Neuronal stem cell (in vitro differentiated cells): ENCODE results near the gene MICALL2.

Experiments used
- DNase-seq: peaks from one replicate; pipeline ENCODE4 v3.0.0-alpha.2; 2013; ENCODE audit warnings: low spot score
- H2AFZ ChIP-seq: one replicate; pipeline ENCODE4 v1.6.1; 2013; ENCODE audit warnings: mild to moderate bottlenecking, low read length, inconsistent platforms
- H2AK5ac ChIP-seq: 2 replicates; pipeline ENCODE4 v1.6.1; 2013; ENCODE audit warnings: low read depth, mild to moderate bottlenecking, inconsistent platforms, low read length, moderate library complexity, mixed read lengths
- H2BK120ac ChIP-seq: 2 replicates; pipeline ENCODE4 v1.6.1; 2013; ENCODE audit warnings: low read depth, mild to moderate bottlenecking, inconsistent platforms, low read length, moderate library complexity, mixed read lengths
- H2BK12ac ChIP-seq: one replicate; pipeline ENCODE4 v1.6.1; 2013; ENCODE audit warnings: low read length, inconsistent platforms
- H2BK15ac ChIP-seq: 2 replicates; pipeline ENCODE4 v1.6.1; 2013; ENCODE audit warnings: mild to moderate bottlenecking, low read length, inconsistent platforms, mixed read lengths
- H2BK5ac ChIP-seq: one replicate; pipeline ENCODE4 v1.6.1; 2013; ENCODE audit warnings: inconsistent platforms, mild to moderate bottlenecking, low read length, moderate library complexity
- H3K14ac ChIP-seq: one replicate; pipeline ENCODE4 v1.6.1; 2013; ENCODE audit warnings: low read length, inconsistent platforms
- H3K18ac ChIP-seq: 2 replicates; pipeline ENCODE4 v1.6.1; 2013; ENCODE audit warnings: low read length, inconsistent platforms
- H3K23ac ChIP-seq: 2 replicates; pipeline ENCODE4 v1.6.1; 2013; ENCODE audit warnings: low read depth, mild to moderate bottlenecking, mixed read lengths, low read length, inconsistent platforms; ENCODE audit not compliant: poor library complexity
- H3K27ac ChIP-seq: replicated peaks from 3 replicates; pipeline ENCODE4 v1.5.1; 2013; ENCODE audit warnings: low read length, inconsistent platforms
- H3K27me3 ChIP-seq, 3 experiments: 2 replicates each; pipeline ENCODE4 v1.6.1; 2013; ENCODE audit warnings: low read length in 3 of 3, mild to moderate bottlenecking in 2 of 3, inconsistent platforms in 1 of 3, low read depth in 1 of 3, mixed read lengths in 1 of 3, moderate library complexity in 1 of 3; ENCODE audit not compliant: control insufficient read depth in 3 of 3, insufficient read depth in 3 of 3
- H3K36me3 ChIP-seq, 2 donors: replicated peaks in 1 of 2; 2 replicates each; pipeline ENCODE4 v1.6.1; 2013; ENCODE audit warnings: low read length in 2 of 2; ENCODE audit not compliant: control insufficient read depth in 2 of 2, insufficient read depth in 2 of 2
- H3K4ac ChIP-seq: 2 replicates; pipeline ENCODE4 v1.6.1; 2013; ENCODE audit warnings: inconsistent platforms, mild to moderate bottlenecking, low read length, moderate library complexity
- H3K4me1 ChIP-seq, 2 donors: 1 replicate in 1 of 2; 2 replicates in 1 of 2; pipeline ENCODE4 v1.6.1; 2013; ENCODE audit warnings: low read length in 2 of 2, low read depth in 1 of 2; ENCODE audit not compliant: control insufficient read depth in 2 of 2, insufficient read depth in 1 of 2
- H3K4me2 ChIP-seq: one replicate; pipeline ENCODE4 v1.6.1; 2013; ENCODE audit warnings: mild to moderate bottlenecking, low read length, inconsistent platforms; ENCODE audit not compliant: insufficient read depth, poor library complexity, severe bottlenecking
- H3K4me3 ChIP-seq, 2 donors: 2 replicates each; pipeline ENCODE4 v1.5.1; 2013; ENCODE audit warnings: low read length in 2 of 2, mild to moderate bottlenecking in 2 of 2, inconsistent platforms in 1 of 2, moderate library complexity in 1 of 2
- H3K79me1 ChIP-seq: one replicate; pipeline ENCODE4 v1.6.1; 2013; ENCODE audit warnings: low read depth, mild to moderate bottlenecking, inconsistent platforms, low read length, moderate library complexity
- H3K9ac ChIP-seq: one replicate; pipeline ENCODE4 v1.6.1; 2013; ENCODE audit warnings: mild to moderate bottlenecking, low read depth, low read length, inconsistent platforms; ENCODE audit not compliant: poor library complexity
- H3K9me3 ChIP-seq, 2 donors: replicated peaks in 1 of 2; 2 replicates each; pipeline versions ENCODE3 to v1.6.1; 2013; ENCODE audit warnings: low read length in 2 of 2, mild to moderate bottlenecking in 2 of 2, inconsistent platforms in 1 of 2, low read depth in 1 of 2, mixed read lengths in 1 of 2, moderate library complexity in 1 of 2; ENCODE audit not compliant: control insufficient read depth in 2 of 2, insufficient read depth in 1 of 2
- H4K8ac ChIP-seq: one replicate; pipeline ENCODE4 v1.6.1; 2013; ENCODE audit warnings: low read depth, mild to moderate bottlenecking, inconsistent platforms, low read length, moderate library complexity
- H4K91ac ChIP-seq: one replicate; pipeline ENCODE4 v1.6.1; 2013; ENCODE audit warnings: low read length, low read depth, mild to moderate bottlenecking, inconsistent platforms; ENCODE audit not compliant: poor library complexity
- WGBS, 2 donors: extraction: QIAGEN DNeasy Blood & Tissue Kit; methylation state at CpG; one replicate each; pipeline ENCODE4 v1.1.7; 2013; ENCODE audit warnings: missing lambda C conversion rate in 2 of 2, mixed read lengths in 1 of 2; ENCODE audit not compliant: insufficient read length in 2 of 2, insufficient replicate concordance in 1 of 2; ENCODE audit errors: extremely low coverage in 2 of 2; 5-methylcytosine and 5-hydroxymethylcytosine counted together

MICALL2 gene

GRCh38 chr7:1386623-1387220 is 72.5 kb downstream of the MICALL2 start:
- Histone ChIP-seq H3K4me1 (no peaks in the 10 kb centered on the region), H4K91ac (no peak overlapping the region), H2BK5ac (no peak overlapping the region), H2AFZ (no peak overlapping the region), H3K36me3 (no peaks in the 10 kb centered on the region), H2BK12ac (no peak overlapping the region), H3K4me3 (no peak overlapping the region), H2BK15ac (peak overlapping the region; percentile 58), H3K4me2 (no peak overlapping the region), H3K14ac (no peak overlapping the region), H2AK5ac (peak overlapping the region; percentile 74), H3K79me1 (peaks cover 3% of the 10 kb centered on the region), H4K8ac (peak overlapping the region; percentile 65), H3K23ac (no peak overlapping the region), H3K9me3 (peaks cover 0 to 2% of the 10 kb centered on the region in 2 donors), H3K27ac (no peak overlapping the region), H3K4ac (no peak overlapping the region), H3K9ac (peak overlapping the region; percentile 60), H2BK120ac (no peak overlapping the region), H3K27me3 (peaks cover 0 to 47% (median 0%) of the 10 kb centered on the region in 3 experiments), H3K18ac (peak overlapping the region; percentile 85)
- DNase-seq: no peak
- WGBS, 2 donors: no CpG with 5 or more reads among the region's 25 CpGs

GRCh38 chr7:1385809-1386622 is 73.3 kb downstream of the MICALL2 start:
- no peak overlapping the region for H2BK5ac ChIP-seq
- no peak overlapping the region for H4K91ac ChIP-seq
- peak overlapping the region; percentile 74 for H2AK5ac ChIP-seq
- no peak overlapping the region for H3K23ac ChIP-seq
- H3K4me2 ChIP-seq: no peak overlapping the region
- H2BK120ac ChIP-seq: peak overlapping the region; percentile 41
- no peaks in the 10 kb centered on the region for H3K4me1 ChIP-seq
- peak overlapping the region; percentile 22 for H2BK12ac ChIP-seq
- peaks cover 0 to 46% (median 0%) of the 10 kb centered on the region in 3 experiments for H3K27me3 ChIP-seq
- no peak for DNase-seq
- H4K8ac ChIP-seq: peak overlapping the region; percentile 65
- H3K9me3 ChIP-seq: no peaks in the 10 kb centered on the region
- H3K36me3 ChIP-seq: no peaks in the 10 kb centered on the region
- peak overlapping the region; percentile 85 for H3K18ac ChIP-seq
- H3K4ac ChIP-seq: no peak overlapping the region
- H2AFZ ChIP-seq: no peak overlapping the region
- peak overlapping the region; percentile 60 for H3K9ac ChIP-seq
- peaks cover 2% of the 10 kb centered on the region for H3K79me1 ChIP-seq
- H2BK15ac ChIP-seq: peak overlapping the region; percentile 33
- H3K14ac ChIP-seq: peak overlapping the region; percentile 31
- H3K27ac ChIP-seq: no peak overlapping the region
- no CpG with 5 or more reads among the region's 38 CpGs for WGBS, 2 donors
- H3K4me3 ChIP-seq: no peak overlapping the region

- Histone ChIP-seq H3K23ac (no peak overlapping the region), H3K14ac (peak overlapping the region; percentile 38), H2AK5ac (peak overlapping the region; percentile 76), H3K4me2 (no peak overlapping the region), H4K91ac (no peak overlapping the region), H2BK12ac (peak overlapping the region; percentile 58), H2AFZ (no peak overlapping the region), H2BK15ac (peak overlapping the region; percentile 92), H3K4me3 (no peak overlapping the region), H2BK120ac (peak overlapping the region; percentile 41), H3K9me3 (no peaks in the 10 kb centered on the region), H3K36me3 (no peaks in the 10 kb centered on the region), H3K4me1 (no peaks in the 10 kb centered on the region), H3K27me3 (peaks cover 0 to 45% (median 0%) of the 10 kb centered on the region in 3 experiments), H3K79me1 (peaks cover 2% of the 10 kb centered on the region), H4K8ac (peak overlapping the region; percentile 23), H2BK5ac (no peak overlapping the region), H3K27ac (no peak overlapping the region), H3K4ac (peak overlapping the region; percentile 66), H3K18ac (peak overlapping the region; percentile 71), H3K9ac (no peak overlapping the region)
- WGBS, 2 donors: no CpG with 5 or more reads among the region's 23 CpGs
- no peak for DNase-seq
Measured at GRCh38 chr7:1385086-1385808, 74.0 kb downstream of the MICALL2 start.
